Epithelial cell of esophagus (primary cell): ENCODE data around the gene RPE65.

Experiments
- DNase-seq: peaks from one replicate; pipeline ENCODE4 v3.0.0; 2010; ENCODE audit warnings: low read depth
- H3K4me3 ChIP-seq: 2 replicates; pipeline ENCODE4 v1.5.1; 2011; ENCODE audit warnings: mild to moderate bottlenecking, low read length, control low read depth
- TF ChIP-seq, protein P1 (sequence below): IDR thresholded peaks from 2 replicates; pipeline ENCODE4 v1.5.1; 2011; ENCODE audit warnings: low read depth, mild to moderate bottlenecking, low read length, control low read depth, inconsistent platforms; ENCODE audit not compliant: insufficient read depth; ENCODE audit errors: missing control alignments

The RPE65 gene

GRCh38 chr1:68473060-68473459, 23.3 kb upstream of the RPE65 start:
- no peak for DNase-seq
- TF ChIP-seq, protein P1, sequence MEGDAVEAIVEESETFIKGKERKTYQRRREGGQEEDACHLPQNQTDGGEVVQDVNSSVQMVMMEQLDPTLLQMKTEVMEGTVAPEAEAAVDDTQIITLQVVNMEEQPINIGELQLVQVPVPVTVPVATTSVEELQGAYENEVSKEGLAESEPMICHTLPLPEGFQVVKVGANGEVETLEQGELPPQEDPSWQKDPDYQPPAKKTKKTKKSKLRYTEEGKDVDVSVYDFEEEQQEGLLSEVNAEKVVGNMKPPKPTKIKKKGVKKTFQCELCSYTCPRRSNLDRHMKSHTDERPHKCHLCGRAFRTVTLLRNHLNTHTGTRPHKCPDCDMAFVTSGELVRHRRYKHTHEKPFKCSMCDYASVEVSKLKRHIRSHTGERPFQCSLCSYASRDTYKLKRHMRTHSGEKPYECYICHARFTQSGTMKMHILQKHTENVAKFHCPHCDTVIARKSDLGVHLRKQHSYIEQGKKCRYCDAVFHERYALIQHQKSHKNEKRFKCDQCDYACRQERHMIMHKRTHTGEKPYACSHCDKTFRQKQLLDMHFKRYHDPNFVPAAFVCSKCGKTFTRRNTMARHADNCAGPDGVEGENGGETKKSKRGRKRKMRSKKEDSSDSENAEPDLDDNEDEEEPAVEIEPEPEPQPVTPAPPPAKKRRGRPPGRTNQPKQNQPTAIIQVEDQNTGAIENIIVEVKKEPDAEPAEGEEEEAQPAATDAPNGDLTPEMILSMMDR = no peak
- no peak overlapping the region for H3K4me3 ChIP-seq

DNA sequence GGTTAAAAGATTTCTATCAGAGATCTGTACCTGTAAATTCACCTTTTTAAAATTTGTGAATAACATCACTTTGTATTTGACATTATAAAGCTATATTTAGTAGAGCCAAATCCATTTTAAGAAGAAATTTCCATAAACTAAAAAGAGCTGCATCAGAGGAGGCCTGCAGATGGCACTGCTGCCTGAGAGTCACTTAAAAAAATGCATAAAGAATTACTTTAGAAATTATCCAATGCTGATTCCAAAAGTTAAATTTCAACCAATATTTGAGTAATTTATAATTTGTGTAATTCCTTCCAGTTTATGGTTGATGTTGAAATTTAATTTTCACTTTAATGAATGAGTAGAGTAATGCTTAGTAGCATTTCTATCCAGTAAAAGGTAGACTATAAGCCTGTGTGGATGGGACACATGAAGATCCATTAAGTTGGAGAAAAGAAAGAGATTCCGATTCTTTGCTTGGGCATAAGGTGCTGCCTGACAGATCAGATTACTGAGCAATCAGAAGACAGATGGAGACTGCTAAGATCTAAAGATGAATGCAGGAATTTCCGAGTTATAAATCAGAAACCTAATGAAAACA, 20.7 kb upstream of the RPE65 start:
- TF ChIP-seq, protein P1 = peak; percentile 76
- peak; percentile 28 for DNase-seq
- H3K4me3 ChIP-seq = no peak overlapping the region

GRCh38 chr1:68464891-68465290, 15.1 kb upstream of the RPE65 start:
- TF ChIP-seq, protein P1 = no peak
- H3K4me3 ChIP-seq = no peak overlapping the region
- DNase-seq = no peak

- peak; percentile 13 for DNase-seq
- no peak overlapping the region for H3K4me3 ChIP-seq
- TF ChIP-seq, protein P1 = no peak
Observed at GRCh38 chr1:68460935-68461334, 11.2 kb upstream of the RPE65 start.

- TF ChIP-seq, protein P1 = no peak
- no peak overlapping the region for H3K4me3 ChIP-seq
Observed at GRCh38 chr1:68459796-68460195, 10.0 kb upstream of the RPE65 start.

GRCh38 chr1:68459091-68459490, 9.3 kb upstream of the RPE65 start:
- no peak overlapping the region for H3K4me3 ChIP-seq
- TF ChIP-seq, protein P1 = no peak

More at GRCh38 chr1:68459796-68460195, 10.0 kb upstream of the RPE65 start:
- DNase-seq = peak; percentile 64

GRCh38 chr1:68456202-68456601, 6.4 kb upstream of the RPE65 start:
- no peak overlapping the region for H3K4me3 ChIP-seq
- TF ChIP-seq, protein P1 = no peak
- no peak for DNase-seq

More at GRCh38 chr1:68459091-68459490, 9.3 kb upstream of the RPE65 start:
- DNase-seq = no peak
